Naive thymus-derived CD4-positive, alpha-beta T cell (primary cell): ENCODE results near the gene KRTAP5-3. TPM values are rescaled to one million over a fixed set of nuclear protein-coding genes. Genes with fewer than 3 reads are reported as not detected.
A peak's percentile ranks its signal among the peaks of the same experiment; 100 is the strongest.

Experiments used
- ATAC-seq: fragments of 150-1000 bp; cut with Tn5 transposase; 2 replicates; pipeline ENCODE4 v1.10.0; 2021; ENCODE audit warnings: mild to moderate bottlenecking, moderate library complexity
- CTCF ChIA-PET: fragments of 350-600 bp; sonication (Branson Sonifier 250); formaldehyde crosslinking; loops from one replicate; lab custom pipeline; 2021; ENCODE audit warnings: antibody characterized with exemption; lab: Charles Lee
- POLR2A ChIA-PET: fragments of 350-600 bp; sonication (Branson Sonifier 250); formaldehyde crosslinking; loops from one replicate; lab custom pipeline; 2021; ENCODE audit warnings: antibody characterized with exemption, inconsistent platforms; lab: Charles Lee
- DNase-seq, 9 donors: peaks; one replicate each; pipeline versions ENCODE4 v3.0.0 to v3.0.0-alpha.2; 2020 to 2022; ENCODE audit warnings: mixed read lengths in 1 of 9
- H3K27ac ChIP-seq: one replicate; pipeline ENCODE4 v1.7.0; 2013; ENCODE audit warnings: mild to moderate bottlenecking, low read depth, low read length, moderate library complexity
- H3K27me3 ChIP-seq, 2 donors: one replicate each; pipeline ENCODE4 v1.7.0; 2013; ENCODE audit warnings: low read length in 2 of 2, mild to moderate bottlenecking in 2 of 2, moderate library complexity in 2 of 2; ENCODE audit not compliant: control insufficient read depth in 2 of 2, insufficient read depth in 2 of 2
- H3K36me3 ChIP-seq, 3 experiments: 1 replicate in 2 of 3; 2 replicates in 1 of 3; pipeline ENCODE4 v1.7.0; 2013; ENCODE audit warnings: low read length in 3 of 3, mild to moderate bottlenecking in 3 of 3, moderate library complexity in 1 of 3; ENCODE audit not compliant: insufficient read depth in 3 of 3, control insufficient read depth in 2 of 3
- H3K4me1 ChIP-seq, 2 donors: one replicate each; pipeline ENCODE4 v1.7.0; 2013; ENCODE audit warnings: low read length in 2 of 2, mild to moderate bottlenecking in 2 of 2, moderate library complexity in 1 of 2; ENCODE audit not compliant: control insufficient read depth in 2 of 2, insufficient read depth in 2 of 2
- H3K4me3 ChIP-seq: 2 replicates; pipeline ENCODE4 v1.7.0; 2013; ENCODE audit warnings: mild to moderate bottlenecking, low read length
- H3K9me3 ChIP-seq, 3 experiments: 1 replicate in 2 of 3; 2 replicates in 1 of 3; pipeline ENCODE4 v1.7.0; 2013; ENCODE audit warnings: low read length in 3 of 3; ENCODE audit not compliant: control insufficient read depth in 2 of 3
- H3K27ac Mint-ChIP-seq, 9 donors: one replicate each; pipeline ENCODE4 v1.8.0; 2020 to 2022; ENCODE audit warnings: mixed read lengths in 9 of 9, mild to moderate bottlenecking in 8 of 9, moderate library complexity in 5 of 9, inconsistent platforms in 2 of 9
- H3K27me3 Mint-ChIP-seq, 5 donors: one replicate each; pipeline ENCODE4 v1.8.0; 2021 to 2022; ENCODE audit warnings: mixed read lengths in 5 of 5, mild to moderate bottlenecking in 1 of 5
- H3K36me3 Mint-ChIP-seq, 5 donors: one replicate each; pipeline ENCODE4 v1.8.0; 2020 to 2022; ENCODE audit warnings: mixed read lengths in 5 of 5, mild to moderate bottlenecking in 3 of 5, inconsistent platforms in 1 of 5
- H3K4me1 Mint-ChIP-seq, 7 donors: one replicate each; pipeline ENCODE4 v1.8.0; 2020 to 2022; ENCODE audit warnings: mixed read lengths in 7 of 7, mild to moderate bottlenecking in 3 of 7, inconsistent platforms in 1 of 7
- H3K4me3 Mint-ChIP-seq, 10 donors: one replicate each; pipeline ENCODE4 v1.8.0; 2020 to 2022; ENCODE audit warnings: mild to moderate bottlenecking in 10 of 10, mixed read lengths in 10 of 10, moderate library complexity in 6 of 10, inconsistent platforms in 2 of 10
- H3K9me3 Mint-ChIP-seq, 11 donors: one replicate each; pipeline ENCODE4 v1.8.0; 2020 to 2022; ENCODE audit warnings: mixed read lengths in 11 of 11, mild to moderate bottlenecking in 4 of 11, inconsistent platforms in 1 of 11, moderate library complexity in 1 of 11
- intact Hi-C, 2 donors: fragments of 100-400 bp; cut with micrococcal nuclease; formaldehyde crosslinking; loops; one replicate each; pipeline ENCODE4 v1.15.1; 2023
- polyA plus RNA-seq, 2 donors: library from polyadenylated mRNA; unstranded; fragments of 300-500 nt; fragmentation: Illumina TruSeq; gene quantifications; one replicate each; pipeline ENCODE4 v1.2.3, GENCODE V29; 2021
- total RNA-seq, 6 experiments: library from RNA in 5 of 6; stranded (reverse) in 5 of 6; gene quantifications; 1 replicate in 5 of 6; 2 replicates in 1 of 6; pipeline ENCODE4 v1.2.3 and lab custom pipeline; 2021 to 2026

The KRTAP5-3 gene
- total and polyA plus RNA-seq, 7 experiments from 2014 or later, result not detected

DNA sequence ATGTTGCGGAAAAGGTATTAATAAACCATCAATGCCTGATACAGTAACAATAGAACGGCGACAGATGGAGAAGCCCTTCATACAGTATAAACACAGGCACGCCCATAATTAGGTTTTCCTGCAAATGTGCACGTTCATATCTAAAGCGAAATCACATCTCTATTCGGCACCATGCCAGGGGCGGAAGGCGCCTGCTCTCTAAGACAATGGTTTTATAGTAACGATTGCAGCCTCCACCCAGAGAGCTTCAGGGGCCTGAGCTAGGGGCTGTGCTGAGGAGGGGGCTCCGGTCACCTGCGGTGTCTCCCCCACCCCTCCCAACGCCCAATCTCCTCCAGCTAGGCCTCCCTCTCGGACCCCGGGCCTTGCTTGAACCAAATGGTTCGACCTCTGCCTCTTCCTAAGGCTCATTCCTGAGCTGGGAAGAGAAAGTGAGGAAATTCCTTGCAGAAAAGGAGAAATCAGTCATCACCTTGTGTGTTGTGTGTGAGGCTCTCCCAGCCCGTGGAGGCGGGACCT, 30.9 kb upstream of the KRTAP5-3 start:
- no peak overlapping the region for H3K27ac Mint-ChIP-seq
- DNase-seq (peak in 2 of 9 donors; percentile 22 to 30), ATAC-seq (no peak)
- ChIA-PET CTCF (interaction anchor here (0.7 to 1.4 kb wide), 2 partner anchors 9 to 13 kb away, joined by 4 to 5 read pairs; no protein-coding TSS in a partner anchor), POLR2A (no interaction called here)
- H3K9me3 ChIP-seq, result no peaks in the 10 kb centered on the region
- no peaks in the 10 kb centered on the region for H3K9me3 Mint-ChIP-seq
- H3K36me3 ChIP-seq, result no peaks in the 10 kb centered on the region
- H3K4me1 ChIP-seq, result no peaks in the 10 kb centered on the region
- no peak overlapping the region for H3K4me3 Mint-ChIP-seq
- H3K36me3 Mint-ChIP-seq, result no peaks in the 10 kb centered on the region
- no peak overlapping the region for H3K27ac ChIP-seq
- no peak overlapping the region for H3K4me3 ChIP-seq
- peaks cover 0 to 10% (median 1%) of the 10 kb centered on the region in 7 donors for H3K4me1 Mint-ChIP-seq
- H3K27me3 Mint-ChIP-seq, result peaks cover 0 to 23% (median 19%) of the 10 kb centered on the region in 5 donors
- H3K27me3 ChIP-seq, result no peaks in the 10 kb centered on the region
- intact Hi-C loops, result no loop called here

DNA sequence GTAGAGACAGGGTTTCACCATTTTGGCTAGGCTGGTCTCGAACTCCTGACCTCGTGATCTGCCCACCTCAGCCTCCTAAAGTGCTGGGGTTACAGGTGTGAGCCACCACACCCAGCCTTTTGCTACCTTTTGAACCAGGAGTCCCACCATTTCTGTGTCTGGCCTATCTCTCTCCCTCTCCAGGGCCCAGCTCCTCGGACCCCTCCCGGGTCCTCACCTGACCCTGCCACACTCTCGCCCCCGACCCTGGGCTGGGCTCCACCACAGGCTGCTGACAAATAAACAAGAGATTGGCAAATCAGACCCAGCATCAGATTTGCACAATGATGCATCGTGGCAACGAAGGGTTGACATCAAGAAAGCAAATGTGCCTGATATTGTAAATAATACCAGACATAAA, 30.1 kb upstream of the KRTAP5-3 start:
- no peak for DNase-seq
- Histone ChIP-seq H3K9me3 (no peaks in the 10 kb centered on the region), H3K4me3 (no peak overlapping the region), H3K4me1 (no peaks in the 10 kb centered on the region), H3K27ac (no peak overlapping the region), H3K36me3 (no peaks in the 10 kb centered on the region), H3K27me3 (no peaks in the 10 kb centered on the region)
- ATAC-seq, result no peak
- Mint-ChIP-seq H3K4me1 (peaks cover 0 to 10% (median 1%) of the 10 kb centered on the region in 7 donors), H3K36me3 (no peaks in the 10 kb centered on the region), H3K27me3 (peaks cover 0 to 25% (median 19%) of the 10 kb centered on the region in 5 donors), H3K9me3 (no peaks in the 10 kb centered on the region), H3K4me3 (no peak overlapping the region), H3K27ac (no peak overlapping the region)
- POLR2A ChIA-PET, result no interaction called here
- CTCF ChIA-PET, result interaction anchor here (0.7 kb wide), 1 partner anchor 13 kb away, joined by 4 read pairs; no protein-coding TSS in a partner anchor
- intact Hi-C loops, result no loop called here

DNA sequence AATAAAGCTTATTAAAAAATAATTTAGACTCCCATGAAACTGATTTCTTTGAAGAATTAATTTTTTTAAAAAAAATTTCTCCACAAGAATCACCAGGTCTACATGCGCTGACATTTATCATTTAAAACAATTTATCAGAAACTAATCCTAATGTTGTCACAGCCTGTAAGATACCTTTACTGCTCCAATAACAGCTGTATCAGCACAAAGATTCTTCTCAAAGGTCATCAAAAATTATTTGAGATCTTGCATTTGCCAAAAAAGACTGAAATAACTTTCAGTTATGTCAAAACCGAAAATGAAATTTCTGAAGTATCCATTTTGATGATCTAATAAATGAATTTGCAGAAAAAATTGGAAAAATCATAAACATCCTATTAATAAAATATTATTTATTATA, 29.4 kb upstream of the KRTAP5-3 start:
- POLR2A ChIA-PET, result no interaction called here
- no peak for ATAC-seq

DNA sequence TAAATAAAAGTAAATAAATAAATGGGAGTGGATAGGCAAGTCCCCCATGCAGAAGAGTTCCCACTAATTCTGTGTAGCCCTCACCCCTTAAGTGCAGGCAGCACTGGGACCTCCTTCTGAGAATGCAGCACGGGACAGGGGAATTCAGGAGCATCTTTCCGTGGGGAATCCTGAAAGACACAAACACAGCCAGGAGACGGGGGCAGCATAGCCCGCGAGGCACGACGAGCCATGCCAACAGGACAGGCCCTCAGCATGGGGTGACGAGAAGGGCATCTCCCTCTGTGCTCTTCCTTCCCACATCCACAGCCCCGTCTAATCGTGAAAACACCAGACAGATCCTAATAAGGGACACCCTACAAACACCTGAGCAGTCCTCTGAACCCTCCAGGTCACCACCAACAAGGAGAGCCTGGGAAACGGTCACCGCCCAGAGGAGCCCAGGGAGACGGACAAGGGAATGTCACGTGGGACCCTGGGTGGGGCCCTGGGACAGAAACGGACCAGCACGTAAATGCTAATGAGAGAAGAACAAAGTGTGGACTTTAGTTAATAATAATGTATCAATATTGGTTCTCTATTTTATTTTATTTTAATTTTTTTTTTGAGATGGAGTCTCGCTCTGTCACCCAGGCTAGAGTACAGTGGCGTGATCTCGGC, 28.2 kb upstream of the KRTAP5-3 start:
- H3K27ac Mint-ChIP-seq, result no peak overlapping the region
- CTCF ChIA-PET, result no interaction called here
- ATAC-seq, result no peak

More for the DNA sequence above, 29.4 kb upstream of the KRTAP5-3 start:
- H3K36me3 Mint-ChIP-seq, result no peaks in the 10 kb centered on the region
- no peaks in the 10 kb centered on the region for H3K36me3 ChIP-seq
- H3K27me3 Mint-ChIP-seq, result peaks cover 0 to 27% (median 19%) of the 10 kb centered on the region in 5 donors
- no peaks in the 10 kb centered on the region for H3K27me3 ChIP-seq
- H3K4me1 Mint-ChIP-seq, result peaks cover 0 to 12% (median 1%) of the 10 kb centered on the region in 7 donors
- no peaks in the 10 kb centered on the region for H3K4me1 ChIP-seq
- intact Hi-C loops, result no loop called here
- no peak for DNase-seq
- no peak overlapping the region for H3K27ac Mint-ChIP-seq
- H3K9me3 Mint-ChIP-seq, result no peaks in the 10 kb centered on the region
- H3K4me3 ChIP-seq, result no peak overlapping the region
- H3K4me3 Mint-ChIP-seq, result no peak overlapping the region
- CTCF ChIA-PET, result interaction anchor here (0.7 to 1.0 kb wide), 2 partner anchors 9 to 13 kb away, joined by 3 to 4 read pairs; no protein-coding TSS in a partner anchor
- no peaks in the 10 kb centered on the region for H3K9me3 ChIP-seq
- H3K27ac ChIP-seq, result no peak overlapping the region

DNA sequence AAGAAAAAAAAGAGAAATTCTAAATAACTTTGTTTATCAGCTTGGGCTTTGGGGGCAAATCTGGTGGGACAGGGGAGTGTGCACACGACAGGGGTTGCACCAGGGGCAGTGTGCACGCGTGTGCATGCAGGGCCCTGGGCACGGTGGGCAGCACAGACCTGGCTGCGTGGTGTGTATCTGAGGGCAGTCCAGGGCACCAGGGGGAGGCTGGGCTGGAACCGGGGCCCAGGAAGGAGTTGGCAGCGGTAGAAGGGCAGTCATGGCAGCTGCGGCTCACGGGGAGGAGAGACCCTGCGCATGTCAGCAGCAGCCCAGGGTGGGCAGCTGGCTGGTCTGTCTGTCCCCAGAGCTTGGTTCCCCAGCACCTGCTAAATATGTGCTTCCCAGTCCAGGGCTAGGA, 25.6 kb upstream of the KRTAP5-3 start:
- Histone ChIP-seq H3K9me3 (no peaks in the 10 kb centered on the region), H3K4me1 (peaks cover 0 to 3% of the 10 kb centered on the region in 2 donors), H3K27me3 (no peaks in the 10 kb centered on the region), H3K4me3 (no peak overlapping the region), H3K36me3 (no peaks in the 10 kb centered on the region), H3K27ac (no peak overlapping the region)
- Mint-ChIP-seq H3K4me1 (peaks cover 0 to 16% (median 2%) of the 10 kb centered on the region in 7 donors), H3K27ac (no peak overlapping the region), H3K36me3 (no peaks in the 10 kb centered on the region), H3K27me3 (peaks cover 12 to 33% (median 23%) of the 10 kb centered on the region in 5 donors), H3K4me3 (no peak overlapping the region), H3K9me3 (peaks cover 0 to 2% (median 0%) of the 10 kb centered on the region in 11 donors)
- intact Hi-C loops, result no loop called here
- POLR2A ChIA-PET, result no interaction called here
- no peak for ATAC-seq
- no peak for DNase-seq
- CTCF ChIA-PET, result interaction anchor here (1.4 kb wide), 1 partner anchor 19 kb away, joined by 3 read pairs; no protein-coding TSS in a partner anchor

More for the DNA sequence above, 28.2 kb upstream of the KRTAP5-3 start:
- intact Hi-C loops, result no loop called here
- Mint-ChIP-seq H3K36me3 (no peaks in the 10 kb centered on the region), H3K9me3 (no peaks in the 10 kb centered on the region), H3K27me3 (peaks cover 4 to 33% (median 25%) of the 10 kb centered on the region in 5 donors), H3K4me1 (peaks cover 0 to 19% (median 1%) of the 10 kb centered on the region in 7 donors), H3K4me3 (no peak overlapping the region)
- H3K4me3 ChIP-seq, result no peak overlapping the region
- no peaks in the 10 kb centered on the region for H3K36me3 ChIP-seq
- no peak for DNase-seq
- no peaks in the 10 kb centered on the region for H3K4me1 ChIP-seq
- no peak overlapping the region for H3K27ac ChIP-seq
- POLR2A ChIA-PET, result no interaction called here
- no peaks in the 10 kb centered on the region for H3K27me3 ChIP-seq
- no peaks in the 10 kb centered on the region for H3K9me3 ChIP-seq

DNA sequence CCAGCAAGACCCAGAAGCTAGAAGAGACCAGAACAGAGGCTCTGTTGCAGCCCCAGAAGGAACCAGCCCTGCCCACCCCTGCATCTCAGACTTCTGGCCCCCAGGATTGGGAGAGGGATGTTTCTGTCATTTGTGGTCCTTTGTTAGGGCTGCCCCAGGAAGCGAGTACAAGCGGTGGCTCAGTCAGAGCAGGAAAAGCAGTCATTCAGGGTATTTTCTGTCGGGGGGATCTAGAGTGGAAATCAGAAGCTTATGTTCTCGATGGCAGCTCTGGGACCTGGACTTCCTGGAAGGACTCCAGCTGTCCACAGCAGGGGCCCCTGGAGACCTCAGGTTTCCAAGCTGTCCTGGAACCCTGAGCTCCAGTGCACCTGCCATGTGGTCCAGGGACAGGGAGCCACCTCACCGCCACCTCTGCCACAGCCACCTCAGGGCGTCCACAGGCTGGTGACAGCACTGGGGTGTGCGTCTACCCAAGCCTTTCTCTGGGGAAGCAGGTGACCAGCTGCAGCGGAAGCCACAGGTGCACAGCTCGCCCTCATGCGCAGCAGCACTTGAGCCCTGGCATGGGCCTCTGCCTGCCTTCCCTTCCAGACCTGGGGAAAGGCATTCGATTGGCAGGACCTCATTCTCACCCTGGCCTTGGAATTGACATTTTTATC, 23.9 kb upstream of the KRTAP5-3 start:
- H3K27me3 ChIP-seq, result no peaks in the 10 kb centered on the region
- ChIA-PET POLR2A (no interaction called here), CTCF (no interaction called here)
- intact Hi-C loops, result no loop called here
- Mint-ChIP-seq H3K4me3 (peak overlapping the region in 2 of 10 donors; percentile 29 to 41), H3K36me3 (no peaks in the 10 kb centered on the region), H3K4me1 (peaks cover 0 to 17% (median 4%) of the 10 kb centered on the region in 7 donors), H3K27ac (no peak overlapping the region), H3K27me3 (peaks cover 14 to 33% (median 23%) of the 10 kb centered on the region in 5 donors), H3K9me3 (peaks cover 0 to 2% (median 0%) of the 10 kb centered on the region in 11 donors)
- no peak for DNase-seq
- H3K27ac ChIP-seq, result no peak overlapping the region
- H3K4me3 ChIP-seq, result no peak overlapping the region
- H3K4me1 ChIP-seq, result peaks cover 0 to 7% of the 10 kb centered on the region in 2 donors
- no peaks in the 10 kb centered on the region for H3K36me3 ChIP-seq
- no peak for ATAC-seq
- H3K9me3 ChIP-seq, result no peaks in the 10 kb centered on the region
